ENCODE measurements around the gene COG5. TPM values are rescaled to one million over a fixed set of nuclear protein-coding genes. Genes with fewer than 3 reads are reported as not detected.

COG5 gene
- total RNA-seq, 4 donors from 2014 or later = 39.7 to 143 (median 98.3) TPM

- Histone ChIP-seq H3K27me3 (no peaks in the 10 kb centered on the region), H3K4me3 (no peak overlapping the region), H3K4me1 (no peaks in the 10 kb centered on the region), H3K9me3 (no peaks in the 10 kb centered on the region), H3K27ac (no peak overlapping the region), H3K36me3 (no peaks in the 10 kb centered on the region)
- TF ChIP-seq POLR2A (IDR thresholded peaks at IDR 0.05) (no peak), CTCF (IDR thresholded peaks at IDR 0.05) (no peak)
- intact Hi-C loops (cut with DNase I; ENCODE audit: low total_unique reads) = no loop called here
- DNase-seq = no peak
Measured at GRCh38 chr7:107441581-107442422, 121.9 kb downstream of the COG5 start.

GRCh38 chr7:107439025-107439424 is 124.7 kb downstream of the COG5 start:
- H3K27me3 ChIP-seq = no peaks in the 10 kb centered on the region
- TF ChIP-seq POLR2A (IDR thresholded peaks at IDR 0.05) = no peak
- no peak for TF ChIP-seq CTCF (IDR thresholded peaks at IDR 0.05)
- intact Hi-C loops (cut with DNase I; ENCODE audit: low total_unique reads) = no loop called here
- no peaks in the 10 kb centered on the region for H3K9me3 ChIP-seq
- no peaks in the 10 kb centered on the region for H3K4me1 ChIP-seq
- no peaks in the 10 kb centered on the region for H3K36me3 ChIP-seq
- H3K4me3 ChIP-seq = no peak overlapping the region
- no peak for DNase-seq
- H3K27ac ChIP-seq = peak overlapping the region in 1 of 2 donors; percentile 19

GRCh38 chr7:107435749-107436148 is 128.0 kb downstream of the COG5 start:
- H3K27ac ChIP-seq = no peak overlapping the region
- no peaks in the 10 kb centered on the region for H3K4me1 ChIP-seq
- no peak for DNase-seq
- intact Hi-C loops (cut with DNase I; ENCODE audit: low total_unique reads) = no loop called here
- no peaks in the 10 kb centered on the region for H3K9me3 ChIP-seq
- H3K27me3 ChIP-seq = no peaks in the 10 kb centered on the region
- no peak for TF ChIP-seq CTCF (IDR thresholded peaks at IDR 0.05)
- no peak for TF ChIP-seq POLR2A (IDR thresholded peaks at IDR 0.05)
- H3K4me3 ChIP-seq = no peak overlapping the region
- no peaks in the 10 kb centered on the region for H3K36me3 ChIP-seq

GRCh38 chr7:107432261-107432660 is 131.5 kb downstream of the COG5 start:
- H3K4me1 ChIP-seq = no peaks in the 10 kb centered on the region
- H3K9me3 ChIP-seq = no peaks in the 10 kb centered on the region
- H3K36me3 ChIP-seq = no peaks in the 10 kb centered on the region
- H3K27me3 ChIP-seq = no peaks in the 10 kb centered on the region
- DNase-seq = no peak
- no peak for TF ChIP-seq POLR2A (IDR thresholded peaks at IDR 0.05)
- no peak for TF ChIP-seq CTCF (IDR thresholded peaks at IDR 0.05)
- H3K27ac ChIP-seq = no peak overlapping the region
- intact Hi-C loops (cut with DNase I; ENCODE audit: low total_unique reads) = no loop called here
- no peak overlapping the region for H3K4me3 ChIP-seq

GRCh38 chr7:107430057-107430456 is 133.7 kb downstream of the COG5 start:
- no peak for DNase-seq
- TF ChIP-seq POLR2A (IDR thresholded peaks at IDR 0.05) = no peak
- no peak for TF ChIP-seq CTCF (IDR thresholded peaks at IDR 0.05)
- intact Hi-C loops (cut with DNase I; ENCODE audit: low total_unique reads) = no loop called here
- Histone ChIP-seq H3K27ac (no peak overlapping the region), H3K9me3 (no peaks in the 10 kb centered on the region), H3K4me1 (no peaks in the 10 kb centered on the region), H3K27me3 (no peaks in the 10 kb centered on the region), H3K4me3 (no peak overlapping the region), H3K36me3 (no peaks in the 10 kb centered on the region)
